Peyer's patch (tissue), 4 donors: ENCODE data around the gene GABRD. TPM values are rescaled to one million over a fixed set of nuclear protein-coding genes. Genes with fewer than 3 reads are reported as not detected.

Experiments
- DNase-seq, 3 donors: peaks; one replicate each; pipeline ENCODE4 v3.0.0-alpha.2; 2017 to 2019
- H3K27ac ChIP-seq, 4 donors: fragments of 200-600 bp; sonication (generic); one replicate each; pipeline ENCODE4 v1.5.1; 2016 to 2019
- H3K27me3 ChIP-seq, 2 donors: fragments of 200-600 bp; sonication (generic); one replicate each; pipeline ENCODE4 v1.5.1; 2019
- H3K36me3 ChIP-seq, 3 donors: fragments of 200-600 bp; sonication (generic); one replicate each; pipeline ENCODE4 v1.5.1; 2016 to 2019
- H3K4me1 ChIP-seq, 4 donors: fragments of 200-600 bp; sonication (generic); one replicate each; pipeline ENCODE4 v1.5.1; 2016 to 2019
- H3K4me3 ChIP-seq, 4 donors: fragments of 200-600 bp; sonication (generic); 1 replicate in 3 of 4; 2 replicates in 1 of 4; pipeline ENCODE4 v1.5.1; 2016 to 2019; ENCODE audit warnings: mild to moderate bottlenecking in 1 of 4
- H3K9me3 ChIP-seq, 4 donors: fragments of 200-600 bp; sonication (generic); one replicate each; pipeline ENCODE4 v1.5.1; 2016 to 2019; ENCODE audit warnings: mild to moderate bottlenecking in 1 of 4
- CTCF ChIP-seq, 6 experiments: fragments of 450-650 bp in 4 of 6; fragments of 200-600 bp in 2 of 6; sonication (generic) in 1 of 6; IDR thresholded peaks; one replicate each; pipeline ENCODE4 v1.5.1; 2017 to 2019; ENCODE audit warnings: antibody characterized with exemption in 6 of 6, mild to moderate bottlenecking in 3 of 6, moderate library complexity in 1 of 6
- POLR2A ChIP-seq, 2 donors: fragments of 450-650 bp; IDR thresholded peaks; one replicate each; pipeline ENCODE4 v1.5.1; 2017; ENCODE audit warnings: antibody characterized with exemption in 2 of 2, mild to moderate bottlenecking in 2 of 2, moderate library complexity in 2 of 2
- total RNA-seq, 4 donors: library from RNA; depleted of rRNA; stranded (reverse); fragments of >200 nt; gene quantifications; one replicate each; pipeline ENCODE4 v1.1.0, GENCODE V29; 2016

Gene GABRD
- total RNA-seq, 4 donors from 2014 or later, result not detected

GRCh38 chr1:1972976-1973715 lies 46.0 kb upstream of the GABRD start:
- H3K9me3 ChIP-seq, result no peaks in the 10 kb centered on the region
- no peak for DNase-seq
- no peak overlapping the region for H3K27ac ChIP-seq
- no peaks in the 10 kb centered on the region for H3K27me3 ChIP-seq
- H3K4me3 ChIP-seq, result no peak overlapping the region
- TF ChIP-seq CTCF (IDR thresholded peaks at IDR 0.05) (no peak), POLR2A (IDR thresholded peaks at IDR 0.05) (no peak)
- no peaks in the 10 kb centered on the region for H3K4me1 ChIP-seq
- H3K36me3 ChIP-seq, result no peaks in the 10 kb centered on the region

GRCh38 chr1:1973716-1974642 lies 45.2 kb upstream of the GABRD start:
- Histone ChIP-seq H3K27ac (no peak overlapping the region), H3K4me3 (no peak overlapping the region), H3K27me3 (no peaks in the 10 kb centered on the region), H3K4me1 (no peaks in the 10 kb centered on the region), H3K36me3 (no peaks in the 10 kb centered on the region), H3K9me3 (no peaks in the 10 kb centered on the region)
- no peak for TF ChIP-seq POLR2A (IDR thresholded peaks at IDR 0.05)
- no peak for TF ChIP-seq CTCF (IDR thresholded peaks at IDR 0.05)
- no peak for DNase-seq

- TF ChIP-seq POLR2A (IDR thresholded peaks at IDR 0.05) (no peak), CTCF (IDR thresholded peaks at IDR 0.05) (no peak)
- no peaks in the 10 kb centered on the region for H3K9me3 ChIP-seq
- H3K36me3 ChIP-seq, result no peaks in the 10 kb centered on the region
- DNase-seq, result no peak
- H3K27ac ChIP-seq, result no peak overlapping the region
- no peaks in the 10 kb centered on the region for H3K27me3 ChIP-seq
- no peaks in the 10 kb centered on the region for H3K4me1 ChIP-seq
- H3K4me3 ChIP-seq, result no peak overlapping the region
Observed at GRCh38 chr1:1974834-1975233, 44.3 kb upstream of the GABRD start.

GRCh38 chr1:1975535-1975934 lies 43.6 kb upstream of the GABRD start:
- no peak for DNase-seq
- Histone ChIP-seq H3K27me3 (no peaks in the 10 kb centered on the region), H3K4me1 (no peaks in the 10 kb centered on the region), H3K36me3 (no peaks in the 10 kb centered on the region), H3K27ac (no peak overlapping the region), H3K9me3 (no peaks in the 10 kb centered on the region), H3K4me3 (no peak overlapping the region)
- TF ChIP-seq POLR2A (IDR thresholded peaks at IDR 0.05), result no peak
- TF ChIP-seq CTCF (IDR thresholded peaks at IDR 0.05), result no peak

GRCh38 chr1:1976031-1976430 lies 43.1 kb upstream of the GABRD start:
- TF ChIP-seq CTCF (IDR thresholded peaks at IDR 0.05) (no peak), POLR2A (IDR thresholded peaks at IDR 0.05) (no peak)
- no peak for DNase-seq

More at GRCh38 chr1:1976031-1976430, 43.1 kb upstream of the GABRD start:
- H3K27ac ChIP-seq, result no peak overlapping the region
- no peaks in the 10 kb centered on the region for H3K9me3 ChIP-seq
- H3K4me1 ChIP-seq, result no peaks in the 10 kb centered on the region
- no peaks in the 10 kb centered on the region for H3K27me3 ChIP-seq
- H3K36me3 ChIP-seq, result no peaks in the 10 kb centered on the region
- H3K4me3 ChIP-seq, result no peak overlapping the region
